Suprapubic skin (tissue), 4 donors: ENCODE data around the gene MUC2. TPM values are rescaled to one million over a fixed set of nuclear protein-coding genes. Genes with fewer than 3 reads are reported as not detected.

Experiments used
- DNase-seq, 2 donors: peaks; one replicate each; pipeline ENCODE4 v3.0.0-alpha.2; 2019; ENCODE audit warnings: low spot score in 2 of 2
- H3K27ac ChIP-seq: fragments of 200-600 bp; sonication (generic); one replicate; pipeline ENCODE4 v1.5.1; 2019
- H3K27me3 ChIP-seq: fragments of 200-600 bp; sonication (generic); one replicate; pipeline ENCODE4 v1.5.1; 2019
- H3K36me3 ChIP-seq: fragments of 200-600 bp; sonication (generic); one replicate; pipeline ENCODE4 v1.5.1; 2019
- H3K4me1 ChIP-seq: fragments of 200-600 bp; sonication (generic); one replicate; pipeline ENCODE4 v1.5.1; 2019
- H3K4me3 ChIP-seq: fragments of 200-600 bp; sonication (generic); one replicate; pipeline ENCODE4 v1.5.1; 2019; ENCODE audit warnings: mild to moderate bottlenecking
- H3K9me3 ChIP-seq: fragments of 200-600 bp; sonication (generic); one replicate; pipeline ENCODE4 v1.5.1; 2019
- CTCF ChIP-seq, 2 donors: fragments of 200-600 bp in 1 of 2; fragments of 450-650 bp in 1 of 2; sonication (generic) in 1 of 2; IDR thresholded peaks; one replicate each; pipeline ENCODE4 v1.5.1; 2016 to 2019; ENCODE audit warnings: antibody characterized with exemption in 2 of 2, mild to moderate bottlenecking in 1 of 2, moderate library complexity in 1 of 2
- EP300 ChIP-seq: sonication (generic); formaldehyde crosslinking; IDR thresholded peaks from one replicate; pipeline ENCODE4 v1.6.1; 2017; ENCODE audit warnings: antibody characterized with exemption
- POLR2A ChIP-seq, 2 donors: fragments of 450-650 bp; IDR thresholded peaks; one replicate each; pipeline ENCODE4 v1.6.1; 2017; ENCODE audit warnings: antibody characterized with exemption in 2 of 2, mild to moderate bottlenecking in 2 of 2, moderate library complexity in 2 of 2
- POLR2AphosphoS5 ChIP-seq, 3 donors: sonication (generic); formaldehyde crosslinking; IDR thresholded peaks; one replicate each; pipeline ENCODE4 v1.6.1; 2017; ENCODE audit warnings: antibody characterized with exemption in 3 of 3
- WGBS: methylation state at CpG from one replicate; pipeline ENCODE4 v1.1.5; 2018; 5-methylcytosine and 5-hydroxymethylcytosine counted together
- total RNA-seq, 4 donors: library from RNA; depleted of rRNA; stranded (reverse); fragments of >200 nt; gene quantifications; one replicate each; pipeline ENCODE4 v1.1.0, GENCODE V29; 2016

MUC2 gene
- total RNA-seq, 4 donors from 2014 or later: 0.05 to 0.17 (median 0.12) TPM

GRCh38 chr11:1027483-1028290 is 47.0 kb upstream of the MUC2 start:
- no peaks in the 10 kb centered on the region for H3K4me1 ChIP-seq
- peaks cover 16% of the 10 kb centered on the region for H3K27me3 ChIP-seq
- peaks cover 6% of the 10 kb centered on the region for H3K36me3 ChIP-seq
- no peak for DNase-seq
- no peak overlapping the region for H3K27ac ChIP-seq
- no peaks in the 10 kb centered on the region for H3K9me3 ChIP-seq
- WGBS: 83% methylated on average over 5 of the region's 36 CpGs
- no peak overlapping the region for H3K4me3 ChIP-seq
- TF ChIP-seq CTCF (IDR thresholded peaks at IDR 0.05) (no peak), EP300 (no peak), POLR2A (IDR thresholded peaks at IDR 0.05) (no peak), POLR2AphosphoS5 (IDR thresholded peaks at IDR 0.05) (no peak)

GRCh38 chr11:1028291-1028540 is 46.5 kb upstream of the MUC2 start:
- Histone ChIP-seq H3K9me3 (no peaks in the 10 kb centered on the region), H3K27ac (no peak overlapping the region), H3K27me3 (peaks cover 16% of the 10 kb centered on the region), H3K36me3 (peaks cover 6% of the 10 kb centered on the region), H3K4me1 (no peaks in the 10 kb centered on the region), H3K4me3 (no peak overlapping the region)
- TF ChIP-seq CTCF (IDR thresholded peaks at IDR 0.05) (no peak), POLR2A (IDR thresholded peaks at IDR 0.05) (no peak), EP300 (no peak), POLR2AphosphoS5 (IDR thresholded peaks at IDR 0.05) (no peak)
- 87% methylated on average over 5 of the region's 17 CpGs for WGBS
- no peak for DNase-seq

GRCh38 chr11:1028616-1029015 is 46.1 kb upstream of the MUC2 start:
- DNase-seq: no peak
- Histone ChIP-seq H3K4me3 (no peak overlapping the region), H3K27me3 (peaks cover 18% of the 10 kb centered on the region), H3K27ac (no peak overlapping the region), H3K36me3 (peaks cover 6% of the 10 kb centered on the region), H3K4me1 (no peaks in the 10 kb centered on the region), H3K9me3 (no peaks in the 10 kb centered on the region)
- 69% methylated on average over 7 of the region's 14 CpGs for WGBS
- TF ChIP-seq EP300: no peak
- no peak for TF ChIP-seq CTCF (IDR thresholded peaks at IDR 0.05)
- no peak for TF ChIP-seq POLR2AphosphoS5 (IDR thresholded peaks at IDR 0.05)
- no peak for TF ChIP-seq POLR2A (IDR thresholded peaks at IDR 0.05)

- WGBS: 75% methylated on average over 12 of the region's 25 CpGs
- Histone ChIP-seq H3K4me1 (no peaks in the 10 kb centered on the region), H3K4me3 (no peak overlapping the region), H3K27me3 (peaks cover 23% of the 10 kb centered on the region), H3K9me3 (no peaks in the 10 kb centered on the region), H3K27ac (no peak overlapping the region), H3K36me3 (peaks cover 5% of the 10 kb centered on the region)
- no peak for DNase-seq
- TF ChIP-seq CTCF (IDR thresholded peaks at IDR 0.05) (no peak), POLR2A (IDR thresholded peaks at IDR 0.05) (no peak), EP300 (no peak), POLR2AphosphoS5 (IDR thresholded peaks at IDR 0.05) (no peak)
Observed at GRCh38 chr11:1029051-1029450, 45.6 kb upstream of the MUC2 start.

- H3K4me1 ChIP-seq: no peaks in the 10 kb centered on the region
- TF ChIP-seq POLR2AphosphoS5 (IDR thresholded peaks at IDR 0.05) (no peak), POLR2A (IDR thresholded peaks at IDR 0.05) (no peak), EP300 (no peak), CTCF (IDR thresholded peaks at IDR 0.05) (no peak)
- H3K4me3 ChIP-seq: no peak overlapping the region
- H3K9me3 ChIP-seq: no peaks in the 10 kb centered on the region
- WGBS: 40% methylated on average over 2 of the region's 16 CpGs
- H3K27me3 ChIP-seq: peaks cover 27% of the 10 kb centered on the region
- no peaks in the 10 kb centered on the region for H3K36me3 ChIP-seq
- DNase-seq: no peak
- no peak overlapping the region for H3K27ac ChIP-seq
Observed at GRCh38 chr11:1029654-1030053, 45.0 kb upstream of the MUC2 start.
